Ecto neural progenitor cell (in vitro differentiated cells): ENCODE results near the gene B4GALT5.

ENCODE experiments used
- DNase-seq: peaks from one replicate; pipeline ENCODE4 v3.0.0-alpha.2; 2018; ENCODE audit warnings: low spot score

Gene B4GALT5

DNA sequence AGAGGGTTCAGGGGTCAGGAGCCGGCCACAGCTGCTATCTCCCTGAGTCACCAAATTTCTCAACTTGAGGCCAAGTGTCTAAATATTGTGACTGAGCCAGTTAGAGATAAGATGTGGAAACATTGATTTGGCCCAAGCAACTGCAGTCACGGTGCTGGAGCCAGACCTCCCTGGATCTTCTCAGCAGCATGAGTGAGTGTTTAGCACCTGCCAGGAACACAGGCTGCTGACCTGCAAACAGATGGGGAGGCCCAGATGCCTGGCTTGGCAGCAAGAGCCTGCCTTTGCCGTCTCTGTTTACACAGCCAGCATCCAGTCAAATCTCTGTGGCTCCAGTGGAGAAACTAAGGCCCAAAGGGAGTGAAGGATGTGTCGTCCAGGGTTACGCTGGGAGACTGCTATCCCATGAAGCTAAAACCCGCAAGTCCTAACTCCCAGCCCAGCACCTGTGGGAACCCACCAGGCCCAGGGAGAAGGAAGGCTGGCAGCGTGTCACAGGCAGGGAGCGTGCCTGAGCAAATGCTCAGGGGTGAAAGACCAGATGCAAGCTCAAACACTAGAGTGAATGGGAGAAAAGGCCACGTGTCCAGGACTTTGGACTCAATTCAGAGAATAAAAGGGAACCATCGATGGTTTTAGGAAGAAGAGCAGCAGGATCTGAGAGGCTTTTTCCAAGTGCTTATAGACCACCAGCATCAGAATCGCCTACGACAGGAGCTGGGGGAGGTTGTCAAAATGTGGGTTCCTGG, 129.8 kb downstream of the B4GALT5 start:
- no peak for DNase-seq

DNA sequence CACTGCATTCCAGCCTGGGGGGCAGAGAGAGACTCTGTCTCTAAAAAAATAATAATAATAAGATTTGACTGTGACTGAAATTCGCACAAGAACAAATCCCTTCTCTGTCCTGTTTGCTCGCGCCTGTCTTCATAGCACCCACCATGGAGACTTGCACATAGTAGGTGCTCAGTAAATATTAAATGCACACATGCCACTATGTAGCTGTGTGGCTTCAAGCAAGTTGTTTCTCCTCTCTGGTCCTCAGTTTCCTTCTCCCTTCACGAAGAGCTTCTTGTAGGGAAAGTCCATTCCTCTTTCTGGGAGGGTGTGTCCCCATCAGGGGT, 130.4 kb downstream of the B4GALT5 start:
- DNase-seq, result no peak
